ENCODE data around the gene IL22RA2.

Gene IL22RA2

DNA sequence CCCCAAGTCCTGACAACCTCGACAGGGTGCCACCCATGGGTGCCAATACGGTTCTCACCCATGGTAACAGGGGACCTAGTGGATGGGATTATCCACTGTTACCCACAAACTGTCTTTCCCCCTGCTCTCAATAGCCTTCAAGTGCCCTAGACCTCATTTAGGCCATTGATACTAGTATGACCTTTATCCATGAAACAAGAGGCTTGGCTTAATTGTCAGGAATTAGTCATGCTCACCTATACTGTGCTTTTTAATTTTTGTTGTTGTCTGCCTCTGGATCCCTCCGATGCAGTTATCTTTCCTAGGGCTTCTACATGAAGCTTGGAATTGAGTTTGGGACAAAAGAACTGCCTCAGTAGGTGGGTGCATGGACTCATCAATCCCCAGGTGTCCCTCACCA is 11.8 kb upstream of the IL22RA2 start:
- Mint-ChIP-seq H3K9me3 (peaks cover 92% of the 10 kb centered on the region), H3K4me1 (no peaks in the 10 kb centered on the region), H3K27ac (no peak overlapping the region), H3K4me3 (no peak overlapping the region), H3K27me3 (ENCODE audit: low read depth, poor library complexity) (no peaks in the 10 kb centered on the region), H3K36me3 (ENCODE audit: low read depth) (peaks cover 15% of the 10 kb centered on the region)
- TF ChIP-seq, protein P1, sequence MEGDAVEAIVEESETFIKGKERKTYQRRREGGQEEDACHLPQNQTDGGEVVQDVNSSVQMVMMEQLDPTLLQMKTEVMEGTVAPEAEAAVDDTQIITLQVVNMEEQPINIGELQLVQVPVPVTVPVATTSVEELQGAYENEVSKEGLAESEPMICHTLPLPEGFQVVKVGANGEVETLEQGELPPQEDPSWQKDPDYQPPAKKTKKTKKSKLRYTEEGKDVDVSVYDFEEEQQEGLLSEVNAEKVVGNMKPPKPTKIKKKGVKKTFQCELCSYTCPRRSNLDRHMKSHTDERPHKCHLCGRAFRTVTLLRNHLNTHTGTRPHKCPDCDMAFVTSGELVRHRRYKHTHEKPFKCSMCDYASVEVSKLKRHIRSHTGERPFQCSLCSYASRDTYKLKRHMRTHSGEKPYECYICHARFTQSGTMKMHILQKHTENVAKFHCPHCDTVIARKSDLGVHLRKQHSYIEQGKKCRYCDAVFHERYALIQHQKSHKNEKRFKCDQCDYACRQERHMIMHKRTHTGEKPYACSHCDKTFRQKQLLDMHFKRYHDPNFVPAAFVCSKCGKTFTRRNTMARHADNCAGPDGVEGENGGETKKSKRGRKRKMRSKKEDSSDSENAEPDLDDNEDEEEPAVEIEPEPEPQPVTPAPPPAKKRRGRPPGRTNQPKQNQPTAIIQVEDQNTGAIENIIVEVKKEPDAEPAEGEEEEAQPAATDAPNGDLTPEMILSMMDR (IDR thresholded peaks at IDR 0.05) = no peak
- DNase-seq = no peak

DNA sequence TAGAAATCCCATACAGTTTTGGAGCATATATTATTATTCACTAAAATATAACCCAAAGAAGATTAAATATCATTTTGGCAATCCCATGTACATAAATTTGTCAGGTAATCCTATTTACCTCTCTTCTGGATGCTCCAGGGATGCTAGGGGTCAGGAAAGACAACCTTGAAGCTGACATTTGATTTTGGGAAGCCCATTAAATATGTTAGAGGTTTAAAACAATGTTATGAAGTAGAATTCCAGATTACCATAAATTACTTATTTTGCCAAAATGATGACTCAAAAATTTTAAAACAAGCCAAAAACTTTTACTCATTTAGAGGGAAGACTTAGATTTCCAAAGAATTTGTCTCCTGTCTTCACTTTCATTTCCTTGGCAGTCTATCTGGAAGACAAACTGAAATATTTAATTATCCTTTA is 9.2 kb upstream of the IL22RA2 start:
- Mint-ChIP-seq H3K27me3 (ENCODE audit: low read depth, poor library complexity) (no peaks in the 10 kb centered on the region), H3K9me3 (peaks cover 79% of the 10 kb centered on the region), H3K4me1 (no peaks in the 10 kb centered on the region), H3K36me3 (ENCODE audit: low read depth) (peaks cover 10% of the 10 kb centered on the region), H3K27ac (no peak overlapping the region), H3K4me3 (no peak overlapping the region)
- no peak for DNase-seq
- TF ChIP-seq, protein P1 (IDR thresholded peaks at IDR 0.05) = no peak

DNA sequence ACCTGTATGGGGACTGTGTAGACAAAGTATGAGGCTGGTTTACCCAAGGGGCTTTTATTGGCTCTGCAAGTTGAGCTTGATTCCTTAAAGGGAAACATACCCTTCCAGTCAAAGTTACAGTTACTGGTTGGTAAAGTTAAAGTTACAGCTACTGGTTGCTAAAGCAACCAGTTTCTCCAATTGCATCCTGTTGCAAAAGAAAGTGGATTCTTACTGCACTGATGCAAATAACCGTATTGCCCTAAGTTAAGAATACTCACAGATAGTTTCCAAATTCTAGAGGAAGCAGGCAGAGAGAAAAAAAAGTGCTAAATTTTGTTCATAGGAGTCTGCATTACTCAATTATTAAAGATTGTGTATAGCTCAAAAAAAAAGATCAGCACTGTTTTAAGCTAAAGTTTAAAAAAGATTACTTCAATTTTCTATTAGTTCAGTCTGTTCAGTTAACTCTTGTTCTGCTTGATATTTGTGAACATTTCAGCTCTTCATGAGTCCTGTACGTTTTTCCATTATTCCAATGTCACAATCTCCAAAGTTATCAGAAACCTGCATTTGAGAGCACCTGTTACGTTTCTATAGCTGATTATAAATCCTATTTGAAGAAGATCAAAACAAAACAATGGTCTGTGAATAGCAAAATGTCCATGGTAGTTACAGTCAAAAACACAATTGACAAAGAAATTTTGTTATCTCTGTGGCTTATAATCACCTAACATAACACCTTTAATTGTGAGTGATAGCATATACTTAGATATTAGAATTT is 8.6 kb upstream of the IL22RA2 start:
- TF ChIP-seq, protein P1 (IDR thresholded peaks at IDR 0.05) = no peak
- DNase-seq = no peak
- no peaks in the 10 kb centered on the region for H3K27me3 Mint-ChIP-seq (ENCODE audit: low read depth, poor library complexity)
- H3K4me1 Mint-ChIP-seq = no peaks in the 10 kb centered on the region
- H3K36me3 Mint-ChIP-seq (ENCODE audit: low read depth) = peaks cover 10% of the 10 kb centered on the region
- H3K9me3 Mint-ChIP-seq = peaks cover 73% of the 10 kb centered on the region
- no peak overlapping the region for H3K4me3 Mint-ChIP-seq
- H3K27ac Mint-ChIP-seq = no peak overlapping the region

DNA sequence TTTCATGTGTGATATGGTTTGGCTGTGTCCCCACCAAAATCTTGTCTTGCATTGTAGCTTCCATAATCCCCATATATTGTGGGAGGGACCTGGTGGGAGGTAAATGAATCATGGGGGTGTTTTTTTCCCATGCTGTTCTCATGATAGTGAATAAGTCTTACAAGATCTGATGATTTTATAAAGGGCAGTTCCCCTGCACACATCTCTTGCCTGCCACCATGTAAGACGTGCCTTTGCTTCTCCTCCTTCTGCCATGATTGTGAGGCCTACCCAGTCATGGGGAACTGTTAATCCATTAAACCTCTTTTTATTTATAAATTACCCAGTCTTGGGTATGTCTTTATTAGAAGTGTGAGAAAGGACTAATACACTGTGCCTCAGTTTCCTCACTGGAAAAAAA is 4.2 kb upstream of the IL22RA2 start:
- Mint-ChIP-seq H3K27ac (no peak overlapping the region), H3K36me3 (ENCODE audit: low read depth) (peaks cover 5% of the 10 kb centered on the region), H3K4me3 (no peak overlapping the region), H3K9me3 (peaks cover 36% of the 10 kb centered on the region), H3K4me1 (peaks cover 1% of the 10 kb centered on the region), H3K27me3 (ENCODE audit: low read depth, poor library complexity) (peaks cover under 1% of the 10 kb centered on the region)
- no peak for DNase-seq
- TF ChIP-seq, protein P1 (IDR thresholded peaks at IDR 0.05) = no peak

DNA sequence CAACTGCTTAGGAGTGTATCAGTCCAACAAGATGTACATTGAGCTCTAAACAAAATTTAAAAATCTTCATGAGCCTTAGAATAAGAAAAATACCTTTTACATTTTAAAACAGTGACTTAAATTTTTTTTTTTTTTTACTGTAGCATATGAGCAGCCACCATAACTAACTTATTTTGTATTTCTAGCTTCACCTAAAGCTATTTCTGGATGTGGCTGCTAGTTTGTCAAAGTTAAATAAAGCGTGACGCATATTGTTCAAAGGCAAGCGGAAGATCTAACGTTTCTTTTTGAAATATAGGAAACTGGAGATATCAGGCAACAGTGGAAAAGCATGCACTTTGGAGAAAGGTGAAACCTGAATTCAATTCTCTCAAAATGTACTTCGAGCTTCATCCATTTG is 3.3 kb upstream of the IL22RA2 start:
- no peak for DNase-seq
- peaks cover 5% of the 10 kb centered on the region for H3K36me3 Mint-ChIP-seq (ENCODE audit: low read depth)
- H3K9me3 Mint-ChIP-seq = peaks cover 27% of the 10 kb centered on the region
- H3K4me3 Mint-ChIP-seq = no peak overlapping the region
- H3K27ac Mint-ChIP-seq = no peak overlapping the region
- TF ChIP-seq, protein P1 (IDR thresholded peaks at IDR 0.05) = no peak
- peaks cover 5% of the 10 kb centered on the region for H3K4me1 Mint-ChIP-seq
- peaks cover 4% of the 10 kb centered on the region for H3K27me3 Mint-ChIP-seq (ENCODE audit: low read depth, poor library complexity)

DNA sequence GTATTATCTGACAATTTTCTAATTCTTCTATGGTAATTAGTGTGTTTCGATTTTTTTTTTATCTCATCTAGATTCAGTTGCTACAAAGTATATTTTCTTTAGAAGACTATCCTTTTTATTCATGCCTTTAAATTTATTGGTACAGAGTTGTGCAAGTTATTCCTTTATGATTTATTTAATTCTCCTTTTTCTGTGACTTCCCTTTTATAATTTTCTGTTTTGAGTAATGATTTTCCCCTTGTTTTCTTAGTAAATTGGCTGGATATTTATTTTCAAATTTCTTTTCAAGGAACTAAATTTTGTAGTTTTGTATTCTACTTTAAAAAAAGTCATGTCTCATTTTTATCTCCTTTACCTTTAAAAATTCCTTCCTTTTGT is 2.4 kb upstream of the IL22RA2 start:
- TF ChIP-seq, protein P1 (IDR thresholded peaks at IDR 0.05) = no peak
- Mint-ChIP-seq H3K4me3 (no peak overlapping the region), H3K36me3 (ENCODE audit: low read depth) (peaks cover 4% of the 10 kb centered on the region), H3K27ac (no peak overlapping the region), H3K4me1 (peaks cover 5% of the 10 kb centered on the region), H3K27me3 (ENCODE audit: low read depth, poor library complexity) (peaks cover 4% of the 10 kb centered on the region), H3K9me3 (peaks cover 18% of the 10 kb centered on the region)
- no peak for DNase-seq

Measured in nephron progenitor cell (in vitro differentiated cells).